ENCODE data around the gene SLC24A3.

The SLC24A3 gene

DNA sequence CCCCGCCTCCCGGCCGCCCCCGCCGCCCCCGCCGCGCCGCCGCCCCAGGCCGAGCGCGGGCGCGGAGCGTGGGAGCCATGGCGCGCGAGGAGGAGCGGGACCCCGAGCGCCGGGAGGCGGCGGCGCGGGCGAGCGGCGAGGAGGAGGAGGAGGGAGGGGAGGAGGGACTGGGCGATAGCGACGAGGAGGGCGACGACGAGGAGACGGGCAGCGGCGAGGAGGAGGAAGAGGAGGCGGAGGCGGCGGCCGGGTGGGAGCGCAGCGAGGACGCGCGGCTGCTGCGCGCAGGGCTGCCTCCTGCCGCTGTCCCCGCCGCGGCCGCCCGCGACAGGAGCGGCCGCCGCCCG lies at the start of gene SLC24A3:
Gene SLC24A3 (plus strand): TSS at position 174 of the 347 bp plus-strand sequence.
- DNase-seq (ENCODE audit: low spot score), result no peak

DNA sequence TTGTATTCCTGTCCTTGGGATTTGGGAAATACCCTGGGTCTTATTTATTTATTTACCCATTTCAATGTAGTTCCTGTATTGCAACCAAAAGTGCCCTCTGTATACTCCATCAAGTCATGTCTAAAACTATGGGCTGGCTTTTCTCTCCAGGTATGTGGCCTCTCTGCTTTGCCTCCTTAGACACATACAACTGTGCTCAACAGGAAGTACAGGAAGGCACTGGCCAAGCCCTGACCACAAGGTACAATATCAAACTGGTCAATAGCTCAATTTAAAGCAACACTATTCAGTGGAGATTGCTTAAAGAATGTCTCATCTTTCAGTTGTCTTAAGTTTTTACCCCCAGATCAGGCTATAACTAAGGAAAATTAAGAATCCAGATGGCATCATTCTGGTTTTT lies 42.3 kb upstream of the SLC24A3 start:
- DNase-seq (ENCODE audit: low spot score), result no peak

DNA sequence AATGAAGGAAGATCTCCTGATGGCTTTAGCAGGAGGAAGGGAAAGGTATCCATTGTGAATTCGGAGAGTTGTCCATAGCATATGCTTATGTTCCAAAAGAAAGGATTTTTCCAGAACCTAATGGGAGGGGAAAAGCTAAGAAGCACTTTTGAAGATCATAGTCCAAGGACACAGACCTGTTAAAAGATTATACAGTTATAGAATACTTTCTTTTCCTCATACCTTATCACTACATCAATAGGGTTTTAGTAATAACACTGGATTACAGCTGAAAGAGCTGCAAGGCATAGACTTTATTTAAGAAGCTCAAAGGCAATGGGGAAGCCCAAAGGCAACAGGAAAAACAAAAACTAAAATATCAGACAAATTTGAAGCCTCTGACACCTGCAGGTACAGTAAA lies 39.8 kb upstream of the SLC24A3 start:
- no peak for DNase-seq (ENCODE audit: low spot score)

DNA sequence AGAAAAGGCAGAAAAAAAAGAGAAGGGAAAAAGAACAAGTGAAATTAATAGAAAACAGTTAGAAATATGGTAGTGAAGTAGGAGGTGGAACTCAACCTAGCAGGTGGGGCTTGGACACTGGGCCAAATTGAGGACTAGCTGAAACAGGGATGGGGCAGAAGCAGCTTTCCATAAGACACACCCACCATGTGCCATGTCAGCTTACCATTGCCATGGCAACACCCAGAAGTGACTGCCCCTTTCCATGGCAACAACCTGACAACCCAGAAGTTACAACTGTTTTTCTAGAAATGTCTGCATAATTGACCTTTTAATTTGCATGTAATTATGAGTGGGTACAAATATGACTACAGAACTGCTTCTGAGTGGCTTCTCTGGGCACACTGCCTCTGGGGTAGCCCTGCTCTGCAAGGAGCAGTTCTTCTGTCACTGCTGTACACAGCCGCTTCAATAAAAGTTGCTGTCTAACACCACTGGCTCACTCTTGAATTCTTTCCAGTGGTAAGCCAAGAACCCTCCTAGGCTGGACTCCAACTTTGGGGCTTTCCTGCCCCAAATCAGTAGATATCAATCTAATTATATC lies 35.9 kb upstream of the SLC24A3 start:
- no peak for DNase-seq (ENCODE audit: low spot score)

DNA sequence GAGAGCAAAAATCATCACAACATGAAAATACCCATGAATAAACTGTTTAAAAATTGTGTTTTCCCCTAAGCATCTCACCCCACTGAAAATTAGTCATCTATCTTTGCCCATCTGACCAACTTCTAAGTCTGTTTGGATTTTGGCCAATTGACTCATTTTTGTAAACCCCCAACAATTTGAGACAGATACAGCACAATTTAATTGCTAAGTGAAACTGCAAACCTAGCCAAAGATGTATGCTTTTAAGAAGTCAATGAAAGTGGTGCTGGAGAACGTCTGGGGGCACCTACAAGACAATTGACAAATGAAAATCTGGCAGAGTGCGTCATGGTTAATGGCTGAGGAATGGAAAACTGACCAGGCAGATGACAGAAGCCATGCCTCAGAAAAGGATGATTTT lies 30.9 kb upstream of the SLC24A3 start:
- no peak for DNase-seq (ENCODE audit: low spot score)

DNA sequence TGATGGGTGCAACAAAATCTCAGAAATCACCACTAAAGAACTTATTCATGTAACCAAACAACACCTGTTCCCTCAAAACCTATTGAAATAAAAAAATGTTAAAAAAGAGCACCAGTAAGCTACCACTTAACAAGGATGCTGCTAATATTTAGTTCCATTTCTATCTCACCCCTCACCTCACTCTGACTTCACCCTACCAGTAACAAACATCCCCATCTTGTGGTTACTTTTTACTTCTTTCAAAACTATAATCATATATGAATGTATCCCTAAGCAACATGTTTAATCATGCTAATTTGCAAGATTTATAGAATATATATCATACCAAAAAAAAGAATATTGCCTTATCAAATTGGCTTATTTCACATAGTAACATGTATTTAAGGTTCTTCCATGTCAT lies 27.4 kb upstream of the SLC24A3 start:
- no peak for DNase-seq (ENCODE audit: low spot score)

DNA sequence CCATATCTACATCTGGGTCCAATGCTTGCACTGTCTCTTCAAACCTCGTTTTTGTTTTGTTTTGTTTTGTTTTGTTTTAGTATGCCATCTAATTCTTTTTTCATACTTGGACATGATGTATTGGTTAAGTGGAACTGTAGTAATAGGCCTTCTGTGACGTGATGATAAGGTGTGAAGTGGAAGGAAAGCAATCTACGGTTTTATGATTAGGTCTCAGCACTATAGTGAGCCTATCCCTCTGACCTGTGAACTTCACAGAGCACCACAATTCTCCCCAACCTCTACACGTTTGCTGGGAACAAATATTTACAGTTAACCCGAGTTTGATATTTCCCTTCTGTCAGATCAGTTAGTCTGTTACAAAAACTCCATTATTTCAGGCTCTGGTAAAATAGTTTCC lies 19.1 kb upstream of the SLC24A3 start:
- no peak for DNase-seq (ENCODE audit: low spot score)

GRCh38 chr20:19205981-19206396 lies 6.5 kb upstream of the SLC24A3 start:
- peak; percentile 59 for DNase-seq (ENCODE audit: low spot score)

GRCh38 chr20:19207541-19207940 lies 4.9 kb upstream of the SLC24A3 start:
- no peak for DNase-seq (ENCODE audit: low spot score)

GRCh38 chr20:19210391-19211155 lies 1.9 kb upstream of the SLC24A3 start:
- no peak for DNase-seq (ENCODE audit: low spot score)

- DNase-seq (ENCODE audit: low spot score), result no peak
These were observed 1.2 kb upstream of the SLC24A3 start for GRCh38 chr20:19211252-19211651.

DNA sequence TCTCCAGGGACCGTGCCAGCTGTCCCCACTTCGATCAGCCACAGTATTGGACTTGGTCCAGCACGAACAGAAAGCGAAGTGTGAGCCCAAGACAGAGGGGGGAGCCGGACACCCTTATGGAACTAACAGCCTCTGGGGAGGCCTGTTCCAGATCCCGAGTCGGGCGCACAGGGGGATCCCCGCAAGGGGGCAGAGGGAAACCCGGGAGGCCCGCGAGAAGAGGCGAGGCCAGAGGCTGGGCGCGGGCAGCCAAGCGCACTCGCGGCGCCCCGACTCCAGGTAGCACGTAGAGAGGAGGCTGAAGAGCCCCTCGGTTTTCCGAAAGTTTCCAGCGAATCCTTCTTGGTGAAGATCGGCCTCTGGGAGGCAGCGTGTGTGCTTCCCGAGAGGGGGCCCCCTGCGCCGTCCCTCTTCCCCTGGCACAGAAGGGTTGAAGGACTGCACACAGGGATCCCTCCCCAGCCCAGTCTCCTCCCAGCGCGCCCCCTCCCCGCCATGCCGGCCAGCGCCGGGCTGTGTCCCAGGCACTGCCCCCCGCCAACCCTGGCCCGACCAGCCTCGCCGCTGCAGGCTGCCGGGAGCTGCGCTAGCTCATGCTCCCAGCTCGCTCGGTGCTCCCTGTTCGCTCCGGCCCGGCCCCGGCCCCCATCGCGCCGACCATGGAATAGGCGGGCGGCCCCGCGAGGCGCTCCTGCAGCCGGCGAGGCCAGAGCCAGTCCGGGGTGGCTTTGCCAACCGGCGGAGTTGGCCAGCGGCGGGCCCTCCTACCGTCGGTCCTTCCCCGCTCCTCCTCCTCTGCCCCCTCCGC lies 577 bp upstream of the SLC24A3 start:
- peak; percentile 9 for DNase-seq (ENCODE audit: low spot score)

DNA sequence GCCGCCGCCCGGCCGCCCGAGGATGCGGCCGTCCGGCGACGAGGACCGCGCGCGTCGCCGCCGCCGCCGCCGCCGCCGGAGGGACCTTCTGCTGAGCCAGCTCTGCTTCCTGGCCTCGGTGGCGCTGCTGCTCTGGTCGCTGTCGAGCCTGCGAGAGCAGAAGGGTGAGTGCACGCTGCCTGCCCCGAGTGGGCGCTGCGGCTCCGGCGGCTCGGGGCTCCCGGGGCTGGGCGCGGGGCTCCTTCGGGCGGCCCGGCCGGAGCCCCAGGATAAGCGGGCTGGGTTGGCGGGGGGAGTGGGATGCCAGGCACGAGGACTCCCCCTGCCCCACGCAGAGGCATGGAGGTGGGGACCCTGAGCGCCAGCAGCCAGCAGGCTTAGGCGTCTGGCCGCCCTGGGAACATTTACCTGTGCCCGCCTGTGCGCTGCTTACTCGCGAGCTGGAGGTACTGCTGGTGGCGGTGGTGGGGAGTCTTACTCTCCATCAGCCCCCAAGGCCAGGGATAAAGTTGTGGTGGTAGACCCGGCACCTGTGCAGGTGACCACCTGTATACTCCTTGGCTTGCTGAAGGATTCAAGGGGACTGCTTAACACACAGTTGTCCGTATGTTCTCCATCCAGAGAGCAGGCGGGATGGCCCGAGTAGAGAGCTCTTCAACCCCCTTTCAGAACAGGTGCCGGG lies 520 bp downstream of the SLC24A3 start:
- peak; percentile 63 for DNase-seq (ENCODE audit: low spot score)

DNA sequence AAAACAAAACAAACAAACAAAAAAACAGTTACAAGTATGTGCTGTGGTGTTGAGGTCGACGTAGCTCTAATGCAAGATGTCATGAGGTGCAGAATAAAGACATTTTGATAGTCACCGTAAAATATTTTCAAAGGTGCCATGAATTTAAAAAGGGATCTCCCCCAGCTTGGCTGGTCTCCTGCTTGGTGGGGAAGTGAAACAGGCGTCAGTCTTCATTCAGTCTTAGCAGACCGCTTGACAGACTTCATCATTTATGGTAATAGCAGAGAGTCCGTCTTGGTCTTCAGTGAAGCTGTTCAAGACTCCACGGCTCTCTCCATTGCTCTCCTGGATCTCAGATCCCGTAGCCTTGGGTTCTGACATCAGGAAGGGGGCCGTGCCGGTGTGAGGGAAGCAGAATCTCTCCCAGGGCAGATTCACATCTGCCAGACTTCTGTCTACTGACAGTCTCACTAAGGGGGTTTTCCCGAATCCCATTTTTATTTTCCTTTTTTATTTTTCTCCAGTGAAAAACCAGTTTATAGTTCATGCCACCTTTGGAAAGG lies 1.6 kb downstream of the SLC24A3 start:
- peak; percentile 10 for DNase-seq (ENCODE audit: low spot score)

DNA sequence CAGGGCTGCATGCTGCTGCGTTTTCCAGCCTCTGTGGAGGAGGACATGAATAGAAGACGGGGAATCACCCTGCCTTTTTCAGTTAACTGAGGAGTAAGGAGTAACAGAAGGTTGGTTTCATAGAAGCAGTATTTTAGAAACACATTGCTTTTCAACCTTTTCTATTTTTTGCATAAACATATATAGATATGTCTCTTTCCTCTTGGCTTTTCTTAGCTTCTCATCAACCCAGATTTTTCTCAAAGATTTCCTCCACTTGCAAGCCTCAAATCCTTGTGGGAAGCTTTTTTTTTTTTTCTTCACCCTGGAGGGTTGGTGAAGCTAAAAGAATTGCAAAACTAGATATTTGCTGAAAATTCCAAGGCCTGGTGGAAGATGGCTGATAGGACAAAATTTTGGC lies 6.0 kb downstream of the SLC24A3 start:
- no peak for DNase-seq (ENCODE audit: low spot score)

DNA sequence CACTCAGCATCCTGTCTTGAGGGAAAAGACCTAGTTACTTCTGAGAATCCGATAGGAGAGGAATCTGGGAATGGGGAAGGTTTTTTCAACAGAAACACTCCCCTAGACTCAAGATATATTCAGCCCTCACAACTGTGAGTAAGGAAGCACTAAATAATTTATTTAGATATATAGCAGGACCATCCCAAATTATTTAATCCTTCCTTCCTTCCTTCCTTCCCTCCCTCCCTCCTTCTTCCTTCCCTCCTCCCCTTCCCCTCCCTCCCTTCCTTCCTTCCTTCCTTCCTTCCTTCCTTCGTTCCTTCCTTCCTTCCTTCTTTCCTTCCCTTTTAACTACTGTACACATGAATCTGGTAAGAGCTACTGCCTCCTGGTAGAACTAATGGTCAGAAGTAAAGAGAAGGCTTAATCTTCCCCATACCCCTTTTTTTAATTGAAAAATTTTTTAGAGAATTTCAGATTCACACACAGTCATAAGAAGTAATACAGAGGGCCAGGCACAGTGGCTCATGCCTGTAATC lies 10.1 kb downstream of the SLC24A3 start:
- DNase-seq (ENCODE audit: low spot score), result no peak

DNA sequence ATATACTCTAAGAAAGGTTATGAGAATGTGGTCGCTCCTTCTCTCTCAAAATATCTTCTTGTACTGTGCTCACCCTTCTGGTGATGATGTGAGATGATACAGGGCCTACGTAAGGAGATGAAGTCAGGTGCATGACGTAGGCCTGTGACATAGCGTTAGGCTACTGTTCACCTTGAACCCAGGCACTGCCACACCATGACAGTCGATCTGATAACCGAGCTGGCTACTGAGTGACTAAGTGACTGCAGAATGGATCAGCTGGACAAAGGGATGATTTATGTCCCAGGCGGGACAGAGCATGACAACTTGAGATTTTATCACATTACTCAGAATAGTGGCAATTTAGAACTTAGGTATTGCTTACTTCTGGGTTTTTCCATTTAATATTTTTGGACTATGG lies 11.2 kb downstream of the SLC24A3 start:
- no peak for DNase-seq (ENCODE audit: low spot score)

GRCh38 chr20:19231359-19232035 lies 19.1 kb downstream of the SLC24A3 start:
- DNase-seq (ENCODE audit: low spot score), result no peak

DNA sequence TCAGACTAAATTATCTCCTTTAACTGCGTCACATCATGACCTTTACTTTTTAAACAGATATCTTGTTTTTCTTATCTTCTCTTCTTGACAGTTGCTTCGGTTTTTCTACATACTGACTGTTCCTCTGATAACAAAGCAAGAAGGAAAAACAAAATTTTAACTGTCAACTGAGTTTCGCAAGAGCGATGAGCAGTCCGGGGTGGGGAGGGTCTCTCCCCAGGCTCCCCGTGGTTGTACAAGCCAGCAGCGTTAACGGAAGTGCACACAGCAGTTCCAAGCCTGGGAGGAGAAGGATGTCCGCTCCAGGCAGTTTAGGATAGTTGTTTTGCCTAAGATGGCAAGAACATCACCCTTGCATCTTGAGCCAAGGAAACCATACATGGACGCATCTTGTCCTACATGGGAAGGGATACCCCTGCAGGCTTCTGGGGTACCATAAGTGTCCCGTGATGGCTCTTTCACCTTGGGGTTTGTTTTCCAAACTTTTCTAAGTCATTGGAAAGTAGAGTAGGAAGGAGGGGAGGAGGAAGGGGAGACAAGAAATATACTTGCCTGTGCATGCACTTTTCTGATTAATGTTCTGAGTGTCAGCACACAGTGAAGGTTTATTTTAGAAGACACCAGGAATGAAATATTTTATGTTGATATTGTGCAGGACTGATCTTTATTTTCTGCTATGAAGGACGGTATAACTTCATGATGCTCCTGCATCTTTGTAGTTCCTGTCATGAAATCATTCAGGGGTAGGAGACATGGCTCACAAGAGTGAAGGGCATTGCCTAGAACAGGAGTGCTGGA lies 20.8 kb downstream of the SLC24A3 start:
- DNase-seq (ENCODE audit: low spot score), result no peak

DNA sequence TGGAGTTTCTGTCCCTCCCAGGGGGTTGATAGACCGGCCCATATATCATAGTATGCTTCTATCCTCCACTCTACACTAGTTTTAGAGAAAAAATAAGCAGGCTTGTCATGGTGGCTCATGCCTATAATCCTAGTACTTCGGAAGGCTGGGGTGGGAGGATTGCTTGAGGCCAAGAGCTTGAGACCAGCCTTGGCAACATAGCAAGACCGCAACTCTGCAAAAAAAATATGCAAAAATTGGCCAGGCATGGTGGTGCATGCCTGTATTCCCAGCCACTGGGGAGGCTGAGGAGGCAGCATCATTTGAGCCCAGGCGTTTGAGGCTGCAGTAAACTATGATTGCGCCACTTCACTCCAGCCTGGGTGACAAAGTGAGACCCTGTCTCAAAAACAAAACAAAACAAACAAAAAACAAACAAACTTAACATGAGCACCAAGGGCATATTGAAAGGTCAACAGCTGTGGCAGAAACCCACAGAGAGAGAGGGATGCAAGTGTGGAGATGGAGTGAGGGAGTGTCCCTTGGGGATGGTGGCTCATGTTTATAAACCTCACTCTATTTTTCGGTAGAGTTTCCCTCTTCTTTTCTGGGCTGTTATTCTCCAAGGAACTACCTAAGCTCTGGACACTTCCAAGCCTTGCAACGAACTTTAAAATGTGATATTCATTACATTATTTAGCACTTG lies 24.1 kb downstream of the SLC24A3 start:
- DNase-seq (ENCODE audit: low spot score), result no peak
